Measurements from ENCODE around the gene CACHD1. TPM values are rescaled to one million over a fixed set of nuclear protein-coding genes. Genes with fewer than 3 reads are reported as not detected.

The CACHD1 gene
- total and polyA plus RNA-seq, 9 of the 15 experiments (the other 6 are each of a cell fraction or from before 2014, with no cell fraction given), result 0.07 TPM; not detected in 8

GRCh38 chr1:64655861-64656260 is 185.9 kb downstream of the CACHD1 start:
- H3K27me3 ChIP-seq (ENCODE audit: control insufficient read depth in 2 of 2, insufficient read depth in 2 of 2, low read length in 2 of 2), result no peaks in the 10 kb centered on the region
- FAIRE-seq, result no peak
- no peaks in the 10 kb centered on the region for H4K20me1 ChIP-seq (replicated peaks; ENCODE audit: control insufficient read depth, insufficient read depth, low read length)
- 0% methylated on average over 2 of the region's 2 CpGs for WGBS (ENCODE audit: insufficient coverage, low coverage, missing lambda C conversion rate)
- no peaks in the 10 kb centered on the region for H3K9me3 ChIP-seq (replicated peaks; ENCODE audit: control insufficient read depth, insufficient read depth, low read depth, low read length)
- no peaks in the 10 kb centered on the region for H3K79me2 ChIP-seq (ENCODE audit: control insufficient read depth, insufficient read depth, low read length)
- no peak overlapping the region for H2AFZ ChIP-seq (ENCODE audit: low read depth, low read length)
- H3K36me3 ChIP-seq (ENCODE audit: control insufficient read depth, insufficient read depth, low read length), result no peaks in the 10 kb centered on the region
- no peak overlapping the region for H3K4me2 ChIP-seq (ENCODE audit: insufficient read depth, low read length)
- no peaks in the 10 kb centered on the region for H3K9me1 ChIP-seq (ENCODE audit: control insufficient read depth, insufficient read depth, low read length)
- no peak for ATAC-seq
- in situ Hi-C loops (cut with MboI), result no loop called here
- POLR2A ChIA-PET, result no interaction called here
- no peak for DNase-seq (ENCODE audit: extremely low read depth in 1 of 4, low spot score in 3 of 4)
- CTCF ChIA-PET (ENCODE audit: low intra/inter-chr PET ratio), result no interaction called here
- H3K27ac ChIP-seq (ENCODE audit: extremely low read depth, low read depth, low read length), result no peak overlapping the region
- no peaks in the 10 kb centered on the region for H3K4me1 ChIP-seq (replicated peaks in 1 of 2; ENCODE audit: control insufficient read depth in 2 of 2, insufficient read depth in 2 of 2, low read length in 2 of 2)
- no peak overlapping the region for H3K4me3 ChIP-seq
- H3K9ac ChIP-seq (ENCODE audit: insufficient read depth in 1 of 2, low read depth in 2 of 2, low read length in 2 of 2), result no peak overlapping the region
- intact Hi-C loops (cut with micrococcal nuclease), result no loop called here
- BruUV-seq (replicated peaks), result no TSS peak
- no peak for TF ChIP-seq MTA1 (IDR thresholded peaks at IDR 0.05; ENCODE audit: borderline replicate concordance)
- no peak for TF ChIP-seq ZNF23 (CRISPR knock-in tag; IDR thresholded peaks at IDR 0.05)
- TF ChIP-seq PTBP1 (IDR thresholded peaks at IDR 0.05; ENCODE audit: low read depth, low read length), result no peak
- TF ChIP-seq NCOA2 (IDR thresholded peaks at IDR 0.05; ENCODE audit: partially characterized antibody in 2 of 2), result no peak
- TF ChIP-seq COPS2 (conservative IDR thresholded peaks at IDR 0.05), result no peak
- no peak for TF ChIP-seq CAMTA2 (CRISPR knock-in tag; conservative IDR thresholded peaks at IDR 0.05)
- no peak for TF ChIP-seq ZNF217 (CRISPR knock-in tag; IDR thresholded peaks at IDR 0.05)
- no peak for TF ChIP-seq DEAF1 (CRISPR knock-in tag; IDR thresholded peaks at IDR 0.05)
- TF ChIP-seq, protein P1, sequence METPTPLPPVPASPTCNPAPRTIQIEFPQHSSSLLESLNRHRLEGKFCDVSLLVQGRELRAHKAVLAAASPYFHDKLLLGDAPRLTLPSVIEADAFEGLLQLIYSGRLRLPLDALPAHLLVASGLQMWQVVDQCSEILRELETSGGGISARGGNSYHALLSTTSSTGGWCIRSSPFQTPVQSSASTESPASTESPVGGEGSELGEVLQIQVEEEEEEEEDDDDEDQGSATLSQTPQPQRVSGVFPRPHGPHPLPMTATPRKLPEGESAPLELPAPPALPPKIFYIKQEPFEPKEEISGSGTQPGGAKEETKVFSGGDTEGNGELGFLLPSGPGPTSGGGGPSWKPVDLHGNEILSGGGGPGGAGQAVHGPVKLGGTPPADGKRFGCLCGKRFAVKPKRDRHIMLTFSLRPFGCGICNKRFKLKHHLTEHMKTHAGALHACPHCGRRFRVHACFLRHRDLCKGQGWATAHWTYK (CRISPR knock-in tag; IDR thresholded peaks at IDR 0.05), result no peak
- no peak for TF ChIP-seq ZNF639 (CRISPR knock-in tag; conservative IDR thresholded peaks at IDR 0.05 in 1 of 2, IDR thresholded peaks at IDR 0.05 in 1 of 2)
- no peak for TF ChIP-seq RBM39 (optimal IDR thresholded peaks at IDR 0.05; ENCODE audit: low read depth, low read length)
- TF ChIP-seq E2F5 (CRISPR knock-in tag; IDR thresholded peaks at IDR 0.05), result no peak
- no peak for TF ChIP-seq RAD51 (IDR thresholded peaks at IDR 0.05; ENCODE audit: borderline replicate concordance, low read depth)
- TF ChIP-seq, protein P2, sequence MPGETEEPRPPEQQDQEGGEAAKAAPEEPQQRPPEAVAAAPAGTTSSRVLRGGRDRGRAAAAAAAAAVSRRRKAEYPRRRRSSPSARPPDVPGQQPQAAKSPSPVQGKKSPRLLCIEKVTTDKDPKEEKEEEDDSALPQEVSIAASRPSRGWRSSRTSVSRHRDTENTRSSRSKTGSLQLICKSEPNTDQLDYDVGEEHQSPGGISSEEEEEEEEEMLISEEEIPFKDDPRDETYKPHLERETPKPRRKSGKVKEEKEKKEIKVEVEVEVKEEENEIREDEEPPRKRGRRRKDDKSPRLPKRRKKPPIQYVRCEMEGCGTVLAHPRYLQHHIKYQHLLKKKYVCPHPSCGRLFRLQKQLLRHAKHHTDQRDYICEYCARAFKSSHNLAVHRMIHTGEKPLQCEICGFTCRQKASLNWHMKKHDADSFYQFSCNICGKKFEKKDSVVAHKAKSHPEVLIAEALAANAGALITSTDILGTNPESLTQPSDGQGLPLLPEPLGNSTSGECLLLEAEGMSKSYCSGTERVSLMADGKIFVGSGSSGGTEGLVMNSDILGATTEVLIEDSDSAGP (CRISPR knock-in tag; IDR thresholded peaks at IDR 0.05), result no peak

Measured in K562 (cell line).